ENCODE results near the gene GALNT17.

GRCh38 chr7:71409550-71410157 is 277.7 kb downstream of the GALNT17 start:
- TF ChIP-seq, protein P1, sequence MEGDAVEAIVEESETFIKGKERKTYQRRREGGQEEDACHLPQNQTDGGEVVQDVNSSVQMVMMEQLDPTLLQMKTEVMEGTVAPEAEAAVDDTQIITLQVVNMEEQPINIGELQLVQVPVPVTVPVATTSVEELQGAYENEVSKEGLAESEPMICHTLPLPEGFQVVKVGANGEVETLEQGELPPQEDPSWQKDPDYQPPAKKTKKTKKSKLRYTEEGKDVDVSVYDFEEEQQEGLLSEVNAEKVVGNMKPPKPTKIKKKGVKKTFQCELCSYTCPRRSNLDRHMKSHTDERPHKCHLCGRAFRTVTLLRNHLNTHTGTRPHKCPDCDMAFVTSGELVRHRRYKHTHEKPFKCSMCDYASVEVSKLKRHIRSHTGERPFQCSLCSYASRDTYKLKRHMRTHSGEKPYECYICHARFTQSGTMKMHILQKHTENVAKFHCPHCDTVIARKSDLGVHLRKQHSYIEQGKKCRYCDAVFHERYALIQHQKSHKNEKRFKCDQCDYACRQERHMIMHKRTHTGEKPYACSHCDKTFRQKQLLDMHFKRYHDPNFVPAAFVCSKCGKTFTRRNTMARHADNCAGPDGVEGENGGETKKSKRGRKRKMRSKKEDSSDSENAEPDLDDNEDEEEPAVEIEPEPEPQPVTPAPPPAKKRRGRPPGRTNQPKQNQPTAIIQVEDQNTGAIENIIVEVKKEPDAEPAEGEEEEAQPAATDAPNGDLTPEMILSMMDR (tag by site-specific recombination; IDR thresholded peaks at IDR 0.05) = no peak
- TF ChIP-seq ZNF23 (tag by site-specific recombination; IDR thresholded peaks at IDR 0.05; ENCODE audit: borderline replicate concordance) = no peak
- TF ChIP-seq ZSCAN4 (tag by site-specific recombination; IDR thresholded peaks at IDR 0.05) = no peak
- no peak for TF ChIP-seq ZBTB21 (tag by site-specific recombination; IDR thresholded peaks at IDR 0.05)

Data from HEK293 (cell line).